HK-2 (cell line): Measurements from ENCODE around the gene BPIFB2.

Source experiments
- DNase-seq: peaks from one replicate; pipeline ENCODE4 v3.0.0-alpha.2; 2018; ENCODE audit not compliant: unreplicated experiment

BPIFB2 gene

DNA sequence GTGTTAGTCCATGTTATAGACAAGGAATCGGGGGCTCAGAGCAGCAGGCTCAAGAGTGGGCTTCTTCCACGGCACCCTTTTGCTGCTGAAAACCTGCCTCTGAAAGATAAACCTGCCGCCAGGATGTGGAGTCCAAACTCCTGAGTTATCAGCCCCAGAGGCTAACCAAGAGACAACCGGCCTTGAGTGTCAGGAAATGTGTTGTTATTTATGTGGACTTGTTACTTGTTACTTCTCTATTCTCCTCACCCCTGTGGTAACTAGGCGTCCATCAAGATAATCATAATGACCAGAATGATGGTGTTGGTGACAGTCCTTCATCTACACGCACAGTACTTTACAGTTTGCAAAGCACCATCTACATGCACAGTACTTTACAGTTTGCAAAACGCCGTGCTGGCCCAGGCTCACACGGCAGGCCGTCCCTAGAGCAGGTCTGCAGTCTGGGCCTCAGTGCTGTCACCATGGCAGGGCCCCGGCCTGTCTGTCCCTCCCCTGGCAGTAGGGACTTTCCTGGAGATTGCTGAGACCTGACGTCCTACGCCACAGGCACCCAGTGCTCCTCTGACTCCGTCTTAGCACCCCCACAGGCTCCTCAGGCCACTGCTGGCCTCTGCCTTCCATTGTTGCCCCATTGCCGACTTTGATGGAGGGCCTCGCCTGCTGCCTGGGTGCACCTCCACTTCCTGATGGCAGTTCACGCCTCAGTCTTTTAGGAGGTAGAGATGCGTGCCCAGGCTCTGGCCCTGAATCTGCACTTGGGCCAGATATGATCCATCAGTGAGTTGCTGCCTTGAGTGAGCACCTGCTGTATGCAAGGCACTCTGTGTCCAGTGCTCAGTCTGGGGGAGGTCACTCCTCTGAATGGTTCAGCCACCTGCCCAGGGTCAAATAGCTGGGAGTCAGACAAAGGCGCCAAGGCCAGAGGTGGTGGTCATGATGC lies 62.9 kb downstream of the BPIFB2 start:
- no peak for DNase-seq

DNA sequence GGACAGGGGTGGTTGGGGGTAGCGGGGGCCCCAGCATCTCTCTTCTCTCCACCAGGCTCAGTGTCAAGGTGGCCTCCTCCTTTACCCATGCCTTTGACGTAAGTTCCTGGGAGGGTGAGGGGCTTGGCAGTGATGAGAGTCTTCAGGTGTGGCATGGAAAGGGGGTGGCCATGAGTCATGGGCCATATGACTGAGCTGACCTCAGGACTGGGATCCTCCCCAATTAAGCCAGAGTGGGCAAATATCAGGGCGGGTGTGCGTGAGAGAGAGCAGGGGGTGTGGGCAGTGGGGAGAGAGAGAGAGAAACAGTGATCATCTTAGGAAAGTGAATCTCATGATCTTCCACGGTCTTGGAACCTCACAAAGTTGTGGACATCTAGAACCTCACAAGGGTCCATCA lies 63.7 kb downstream of the BPIFB2 start:
- DNase-seq = no peak

DNA sequence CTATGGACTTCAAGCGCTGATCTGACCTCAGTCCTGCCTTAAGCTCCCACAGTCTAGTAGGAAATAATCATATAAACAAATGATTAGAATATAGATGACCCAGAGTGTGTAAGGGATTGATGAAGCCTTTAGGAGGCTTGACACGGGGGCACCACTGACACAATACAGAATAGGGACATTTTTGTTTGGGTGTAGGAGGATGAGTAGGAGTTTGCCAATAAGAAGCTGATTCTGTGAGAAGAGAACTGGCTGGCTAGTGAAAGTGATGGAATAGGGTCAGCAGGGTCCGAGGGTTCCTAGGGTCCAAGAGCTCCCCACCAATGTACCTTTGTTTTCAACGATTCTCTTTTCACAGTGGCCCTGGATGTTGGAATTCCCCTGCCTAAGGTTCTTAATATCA lies 64.9 kb downstream of the BPIFB2 start:
- DNase-seq = no peak

DNA sequence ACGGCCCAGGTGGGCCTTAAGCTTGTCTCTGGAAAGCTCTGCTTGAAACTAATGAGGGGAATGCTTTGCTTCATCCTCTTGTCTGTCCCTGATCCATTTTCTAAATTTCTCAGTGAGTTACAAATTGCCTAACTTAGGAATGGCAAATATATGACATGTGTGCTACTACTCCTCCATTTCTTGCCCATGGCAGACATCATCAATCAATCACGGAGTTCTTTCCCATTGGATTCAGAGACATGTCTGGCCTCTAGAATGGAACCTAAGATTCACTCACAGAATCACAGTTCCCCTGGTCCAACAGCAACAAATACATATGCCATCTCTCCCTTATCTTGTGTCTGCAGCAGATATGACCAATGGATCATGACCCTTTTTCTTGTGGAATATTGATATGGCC lies 65.3 kb downstream of the BPIFB2 start:
- DNase-seq = no peak
